NCI-H526 treated with DMSO at 0.1 percent for 48 hours (cell line): Measurements from ENCODE around the gene CYBRD1.
"Not testable (repeated sequence)": the region's sequence is repeated elsewhere in the genome, so short reads cannot be mapped to it uniquely, and the experiment has no call there.

Experiments used
- DNase-seq: peaks from one replicate; lab custom pipeline; 2025; lab: John Stamatoyannopoulos, UW

CYBRD1 gene, protein sequence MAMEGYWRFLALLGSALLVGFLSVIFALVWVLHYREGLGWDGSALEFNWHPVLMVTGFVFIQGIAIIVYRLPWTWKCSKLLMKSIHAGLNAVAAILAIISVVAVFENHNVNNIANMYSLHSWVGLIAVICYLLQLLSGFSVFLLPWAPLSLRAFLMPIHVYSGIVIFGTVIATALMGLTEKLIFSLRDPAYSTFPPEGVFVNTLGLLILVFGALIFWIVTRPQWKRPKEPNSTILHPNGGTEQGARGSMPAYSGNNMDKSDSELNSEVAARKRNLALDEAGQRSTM

DNA sequence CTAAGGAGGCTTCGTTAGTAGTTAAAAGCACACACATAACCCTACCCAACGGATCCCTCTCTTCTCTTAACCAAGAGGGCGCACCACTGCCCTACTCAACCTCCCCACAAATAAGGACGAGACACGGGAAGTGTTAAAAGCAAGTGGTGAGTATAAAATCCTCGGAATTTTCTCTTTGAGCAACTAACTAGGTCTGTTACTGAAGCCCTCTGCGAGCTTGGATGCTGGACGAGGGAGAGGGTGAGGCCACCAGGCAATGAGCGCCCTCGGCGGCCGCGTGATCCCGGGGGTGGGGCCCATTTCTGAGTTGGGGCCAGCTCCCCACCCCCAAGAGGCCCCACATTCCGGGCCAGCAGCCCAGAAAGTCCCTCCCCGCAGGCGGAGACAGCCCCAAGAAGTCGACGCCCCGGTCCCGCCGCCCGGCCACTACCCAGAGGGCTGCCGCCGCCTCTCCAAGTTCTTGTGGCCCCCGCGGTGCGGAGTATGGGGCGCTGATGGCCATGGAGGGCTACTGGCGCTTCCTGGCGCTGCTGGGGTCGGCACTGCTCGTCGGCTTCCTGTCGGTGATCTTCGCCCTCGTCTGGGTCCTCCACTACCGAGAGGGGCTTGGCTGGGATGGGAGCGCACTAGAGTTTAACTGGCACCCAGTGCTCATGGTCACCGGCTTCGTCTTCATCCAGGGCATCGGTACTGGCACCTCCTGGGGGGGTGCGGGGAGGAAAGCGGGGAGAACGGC is at the start of gene CYBRD1:
Gene CYBRD1, plus strand, starts transcription at position 423 of the 736 bp plus-strand sequence. Its CDS starts 72 bp downstream, at position 495.
- peak; percentile 11 for DNase-seq

DNA sequence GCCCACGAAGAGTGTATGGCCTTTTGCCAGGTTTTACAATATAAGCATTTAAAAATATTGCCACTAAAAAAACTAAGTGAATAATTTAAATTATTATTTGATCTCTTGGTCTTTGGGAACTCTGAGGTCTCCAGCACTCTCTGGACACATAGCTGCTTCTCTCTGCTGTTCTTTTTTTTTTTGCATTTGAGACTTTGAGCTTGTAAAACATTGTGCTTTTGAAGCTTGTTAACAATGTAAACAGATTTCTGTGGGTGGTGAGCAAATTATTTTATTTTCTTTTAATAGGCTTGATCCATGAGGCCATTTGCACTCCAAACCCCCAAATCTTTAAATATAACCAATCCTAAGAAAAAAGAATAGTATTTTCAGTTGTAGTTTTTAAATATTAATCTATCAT is 46.3 kb upstream of the CYBRD1 start:
- DNase-seq: no peak

DNA sequence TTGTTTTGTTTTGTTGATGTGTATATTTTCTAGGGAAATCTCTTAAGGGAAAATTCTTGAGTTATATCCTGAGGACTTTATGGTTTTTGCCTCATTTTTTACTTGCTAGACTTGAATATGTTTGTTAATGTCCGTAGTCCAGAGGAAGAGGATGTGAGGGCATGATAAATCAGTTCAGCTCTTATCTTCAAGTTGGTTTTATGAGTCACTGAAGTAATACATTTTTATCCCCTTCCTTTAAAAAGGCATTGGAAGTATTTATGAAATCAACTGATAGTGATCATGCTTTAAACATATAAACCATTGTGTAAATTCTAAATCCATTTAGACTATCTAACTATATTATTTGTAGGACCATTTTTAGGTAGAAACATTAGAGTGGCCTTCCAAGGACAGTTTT is 43.9 kb upstream of the CYBRD1 start:
- no peak for DNase-seq

DNA sequence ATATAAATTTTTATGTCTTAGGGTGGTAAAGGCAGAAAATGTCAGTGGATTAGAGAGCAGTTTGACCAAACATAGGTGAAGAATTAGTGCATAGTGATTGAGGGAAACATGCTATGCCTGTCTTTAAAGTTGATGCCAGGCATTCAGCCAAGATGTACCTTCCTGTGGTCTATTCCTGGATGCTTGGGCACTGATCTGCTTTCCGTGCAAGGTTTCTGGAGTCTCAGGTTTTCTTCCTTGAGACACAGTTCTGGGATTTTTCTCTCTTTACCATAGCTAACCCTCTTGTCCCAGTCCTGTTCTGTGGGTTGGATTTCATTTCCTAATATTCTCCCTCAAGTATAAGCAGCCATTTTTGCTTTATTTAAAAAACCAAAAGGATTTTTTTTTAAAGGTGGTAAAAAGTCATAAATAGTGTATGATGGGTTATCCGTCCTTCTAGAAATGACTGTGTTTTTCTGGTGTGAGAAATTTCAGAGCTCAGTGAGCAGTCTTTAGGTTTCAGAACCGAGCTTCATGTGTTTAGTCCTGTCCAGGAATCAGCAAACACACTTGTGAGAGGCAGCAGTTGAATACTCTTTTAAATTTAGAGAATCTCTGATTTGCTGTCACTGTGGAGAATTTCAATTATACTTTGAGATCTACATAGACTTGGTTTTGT is 43.0 kb upstream of the CYBRD1 start:
- DNase-seq: no peak

DNA sequence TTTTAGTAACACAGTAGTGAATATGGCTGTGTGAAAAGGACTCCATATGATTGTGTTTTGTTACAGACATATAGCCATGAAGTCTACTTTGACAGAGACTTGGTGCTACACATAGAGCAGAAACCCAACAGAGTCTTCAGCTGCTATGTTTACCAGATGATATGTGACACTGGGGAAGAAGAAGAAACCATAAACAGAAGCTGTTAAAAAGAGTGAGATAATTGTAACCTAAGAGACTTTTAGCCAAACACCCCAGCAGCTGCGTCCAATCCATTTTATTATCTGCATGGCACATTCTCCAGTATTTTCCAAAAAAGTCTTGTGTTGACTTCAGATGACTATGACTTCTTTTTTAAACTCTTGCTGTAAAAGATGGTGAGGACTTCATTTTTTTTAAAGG is 41.4 kb upstream of the CYBRD1 start:
- DNase-seq: no peak

DNA sequence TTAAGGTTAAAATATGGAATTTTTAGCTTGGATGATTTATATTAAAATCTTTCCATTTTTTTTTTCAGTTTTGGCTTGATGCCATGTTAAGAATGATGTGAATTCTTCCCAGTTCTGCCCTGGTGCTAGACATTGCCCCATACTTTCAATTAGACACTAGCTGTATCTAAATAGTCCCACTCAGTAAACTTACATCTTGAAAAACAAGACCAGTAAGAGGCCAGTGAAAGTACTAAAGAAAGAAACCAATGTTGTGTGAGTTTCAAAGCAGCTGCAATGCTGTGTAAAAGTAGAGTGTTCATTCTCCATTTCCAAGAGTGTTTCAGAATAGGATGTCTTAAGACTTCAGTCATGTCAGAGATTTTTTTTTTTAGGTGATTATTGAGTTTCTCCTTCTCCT is 40.0 kb upstream of the CYBRD1 start:
- no peak for DNase-seq

DNA sequence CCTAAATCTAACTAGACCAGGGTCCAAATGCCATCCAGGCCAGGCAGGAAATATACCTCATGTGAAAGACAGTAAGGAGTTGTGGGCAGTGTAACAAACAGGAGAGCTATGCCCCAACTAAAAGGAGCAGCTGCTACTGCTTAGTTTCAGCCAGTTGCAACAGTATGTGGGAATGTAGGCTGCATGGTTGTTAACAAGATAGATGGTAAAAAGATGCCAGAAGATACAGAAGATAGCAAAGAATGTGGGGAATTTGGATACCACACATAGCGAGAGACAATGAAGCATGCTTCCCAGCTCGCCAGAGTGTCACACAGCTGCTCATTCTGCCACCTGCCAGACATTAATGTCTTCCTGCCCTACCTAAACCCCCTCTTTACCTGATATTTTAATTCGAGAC is 39.4 kb upstream of the CYBRD1 start:
- no peak for DNase-seq

DNA sequence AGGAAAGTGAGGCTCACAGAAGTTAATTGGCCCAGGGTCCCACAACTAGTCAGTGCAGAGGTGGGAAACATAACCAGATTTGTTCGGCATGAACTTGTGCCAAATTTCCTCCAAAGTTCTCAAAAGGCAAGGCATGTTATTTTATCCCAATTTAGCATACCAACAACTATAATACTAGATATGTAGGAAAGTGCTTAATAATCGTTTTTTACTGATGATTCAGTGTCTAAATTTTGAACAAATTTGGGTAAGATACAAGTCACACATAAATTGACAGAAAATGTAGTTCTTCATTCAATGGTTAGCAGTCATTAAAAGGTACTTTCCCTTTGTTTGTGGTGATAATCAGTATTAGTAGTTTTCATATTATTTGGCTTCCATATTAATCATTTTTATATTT is 38.5 kb upstream of the CYBRD1 start:
- DNase-seq: no peak

DNA sequence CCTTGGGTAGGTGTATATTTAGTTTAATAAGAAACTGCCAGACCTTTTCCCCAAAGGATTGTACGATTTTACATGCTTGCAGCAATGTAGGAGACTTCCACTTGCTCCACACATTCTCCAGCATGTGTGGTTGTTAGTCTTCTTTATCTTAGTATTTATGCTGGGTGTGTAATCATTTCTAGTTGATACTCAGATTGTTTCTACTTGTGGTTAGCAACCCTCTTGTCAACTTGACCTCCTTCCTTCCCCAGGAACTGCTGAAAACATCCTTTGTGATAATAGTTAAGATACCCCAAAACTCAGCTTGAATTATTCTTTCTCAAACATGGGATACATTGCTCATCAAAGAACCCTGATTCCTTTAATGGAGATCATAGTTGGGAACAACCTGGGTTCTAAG is 37.2 kb upstream of the CYBRD1 start:
- no peak for DNase-seq

DNA sequence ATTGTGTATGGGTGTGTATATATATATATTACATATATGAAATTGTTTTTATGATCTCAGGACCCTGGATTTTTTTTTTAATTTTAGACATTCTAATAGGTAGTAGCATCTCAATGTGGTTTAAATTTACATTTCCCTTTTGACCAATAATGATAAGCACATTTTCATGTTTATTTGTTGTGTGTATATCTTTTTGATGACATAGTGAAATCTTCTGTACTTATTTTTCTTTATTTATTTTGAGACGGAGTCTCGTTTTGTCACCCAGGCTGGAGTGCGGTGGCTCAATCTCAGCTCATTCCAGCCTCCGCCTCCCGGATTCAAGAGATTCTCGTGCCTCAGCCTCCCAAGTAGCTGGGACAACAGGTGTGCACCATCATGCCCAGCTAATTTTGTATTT is 35.1 kb upstream of the CYBRD1 start:
- DNase-seq: no peak

DNA sequence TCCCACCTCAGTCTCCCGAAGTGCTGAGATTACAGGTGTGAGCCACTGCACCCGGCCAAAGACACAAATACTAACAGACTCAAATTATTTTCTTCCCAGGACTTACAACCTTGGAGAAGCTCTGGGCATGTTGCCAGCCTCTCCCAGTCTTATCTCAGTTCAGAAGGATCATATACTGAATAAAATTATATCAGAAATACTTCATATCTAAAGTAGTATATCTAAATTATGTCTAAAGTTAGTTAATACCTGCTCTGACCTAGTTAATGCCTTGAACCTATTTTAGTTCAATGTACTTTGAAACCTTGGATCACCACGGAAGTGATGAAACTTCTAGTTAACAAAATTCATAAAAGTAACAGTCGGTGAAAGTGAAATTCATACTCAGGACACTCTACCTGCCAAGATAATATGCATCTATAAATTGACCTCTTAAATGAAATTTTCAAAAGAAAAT is 34.4 kb upstream of the CYBRD1 start:
- no peak for DNase-seq

DNA sequence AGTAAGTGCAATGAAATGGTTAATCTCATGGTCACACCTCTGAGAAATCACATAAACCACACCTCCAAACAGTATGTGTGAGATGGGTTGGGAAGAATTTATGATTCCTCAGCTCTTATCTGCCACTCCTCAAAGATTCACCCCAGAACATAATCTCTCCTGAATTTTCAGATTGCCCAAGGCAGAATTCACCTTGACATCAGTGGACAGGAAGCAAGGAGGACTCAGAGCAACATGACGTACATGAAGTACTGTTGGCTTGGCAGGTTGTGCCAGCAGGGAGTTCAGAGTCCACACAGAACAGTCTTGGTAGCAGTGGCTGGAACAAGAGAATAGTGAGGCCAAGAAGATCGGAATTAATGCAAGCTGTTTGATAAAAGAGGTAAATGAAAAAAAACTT is 31.7 kb upstream of the CYBRD1 start:
- no peak for DNase-seq

DNA sequence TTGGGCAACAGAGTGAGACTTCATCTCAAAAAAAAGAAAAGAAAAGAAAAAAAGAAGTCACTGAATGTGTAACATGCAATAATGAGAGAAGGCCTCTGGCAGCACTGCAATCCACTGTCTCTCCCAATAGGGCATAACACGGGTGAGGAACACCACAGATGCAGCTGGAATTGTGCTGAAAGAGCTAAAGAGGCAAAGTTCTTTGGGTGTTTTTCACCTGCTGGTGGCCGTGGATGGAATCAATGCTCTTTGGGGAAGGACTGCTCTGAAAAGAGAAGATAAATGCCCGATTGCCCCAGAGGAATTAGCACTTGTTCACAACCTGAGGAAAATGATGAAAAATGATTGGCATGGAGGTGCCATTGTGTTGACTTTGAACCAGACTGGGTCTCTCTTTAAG is 31.0 kb upstream of the CYBRD1 start:
- no peak for DNase-seq

DNA sequence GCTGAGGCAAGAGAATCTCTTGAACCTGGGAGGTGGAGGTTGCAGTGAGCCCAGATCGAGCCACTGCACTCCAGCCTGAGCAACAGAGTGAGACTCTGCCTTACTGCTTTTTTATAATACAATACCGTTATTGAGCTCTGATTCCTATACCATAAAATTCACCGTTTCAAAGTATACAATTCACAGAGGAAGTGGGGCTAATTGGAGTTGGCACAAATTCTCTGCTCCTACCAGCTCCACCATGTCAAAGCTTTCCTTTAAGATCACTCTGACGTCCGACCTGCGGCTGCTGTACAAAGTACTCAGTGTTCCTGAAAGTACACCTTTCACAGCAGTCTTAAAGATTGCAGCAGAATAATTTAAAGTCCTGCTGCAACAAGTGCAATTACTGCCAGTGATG is 29.6 kb upstream of the CYBRD1 start:
- DNase-seq: no peak

DNA sequence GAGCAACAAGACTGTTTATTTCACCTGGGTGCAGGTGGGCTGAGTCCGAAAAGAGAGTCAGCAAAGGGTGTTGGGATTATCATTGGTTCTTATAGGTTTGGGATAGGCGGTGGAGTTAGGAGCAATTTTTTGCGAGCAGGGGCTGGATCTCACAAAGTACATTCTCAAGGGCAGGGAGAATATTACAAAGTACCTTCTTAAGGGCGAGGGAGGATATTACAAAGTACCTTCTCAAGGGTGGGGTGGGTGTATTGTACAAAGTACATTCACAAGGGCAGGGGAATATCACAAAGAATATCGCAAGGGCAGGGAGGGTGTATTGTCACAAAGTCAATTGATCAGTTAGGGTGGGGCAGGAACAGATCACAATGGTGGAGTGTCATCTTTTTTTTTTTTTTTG is 24.6 kb upstream of the CYBRD1 start:
- not testable (repeated sequence) for DNase-seq

DNA sequence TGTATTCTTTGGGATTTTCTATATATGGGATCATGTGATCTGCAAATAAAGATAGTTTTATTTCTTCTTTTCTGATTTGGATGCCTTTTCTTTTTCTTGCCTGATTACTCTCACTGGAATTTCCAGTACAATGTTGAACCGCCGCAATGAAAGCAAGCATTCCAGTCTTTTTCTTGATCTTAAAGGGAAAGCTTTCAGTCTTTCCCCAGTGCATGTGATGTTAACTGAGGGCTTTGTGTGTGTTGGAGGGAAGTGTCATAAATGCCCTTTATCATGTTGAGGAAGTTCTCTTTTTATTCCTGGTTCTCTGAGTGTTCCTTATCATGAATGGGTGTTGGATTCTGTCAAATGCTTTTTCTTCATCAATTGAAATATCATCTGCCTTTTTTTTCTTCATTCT is 16.9 kb upstream of the CYBRD1 start:
- no peak for DNase-seq

DNA sequence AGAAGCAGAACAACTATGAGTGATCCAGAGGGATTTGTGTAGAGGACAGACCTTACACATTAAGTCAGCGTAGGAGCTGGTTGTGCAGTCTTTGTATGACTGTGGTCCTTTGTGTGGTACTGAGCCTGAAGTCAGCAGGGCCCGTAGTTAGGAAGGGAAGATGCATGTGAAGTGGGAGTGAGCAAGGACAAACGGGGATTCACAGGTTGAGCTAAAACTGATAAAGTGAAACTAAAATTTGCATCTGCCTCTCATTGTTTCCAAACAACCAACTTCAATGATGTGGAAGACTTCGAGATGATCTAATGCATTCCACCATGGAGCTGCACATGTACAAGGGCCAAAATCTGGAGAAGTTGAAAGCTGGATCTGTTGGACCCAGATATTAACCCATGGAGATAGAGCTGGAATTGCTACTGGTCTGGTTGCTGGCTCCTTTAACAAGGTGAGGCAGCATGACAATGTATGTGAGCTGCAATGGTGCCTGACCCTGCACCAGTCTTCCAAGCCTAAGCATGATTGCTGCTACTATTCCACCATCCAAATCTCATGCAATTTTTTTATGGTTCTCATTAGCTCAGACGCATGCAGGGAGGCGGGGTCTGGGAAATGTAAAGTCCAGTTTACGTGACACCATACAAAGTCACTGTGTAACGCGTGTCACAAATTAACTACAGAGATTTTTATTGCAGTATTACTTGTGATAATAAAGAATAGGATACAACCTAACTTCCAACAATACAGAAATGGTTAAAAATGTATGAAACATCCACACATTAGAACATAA is 12.1 kb upstream of the CYBRD1 start:
- DNase-seq: no peak

DNA sequence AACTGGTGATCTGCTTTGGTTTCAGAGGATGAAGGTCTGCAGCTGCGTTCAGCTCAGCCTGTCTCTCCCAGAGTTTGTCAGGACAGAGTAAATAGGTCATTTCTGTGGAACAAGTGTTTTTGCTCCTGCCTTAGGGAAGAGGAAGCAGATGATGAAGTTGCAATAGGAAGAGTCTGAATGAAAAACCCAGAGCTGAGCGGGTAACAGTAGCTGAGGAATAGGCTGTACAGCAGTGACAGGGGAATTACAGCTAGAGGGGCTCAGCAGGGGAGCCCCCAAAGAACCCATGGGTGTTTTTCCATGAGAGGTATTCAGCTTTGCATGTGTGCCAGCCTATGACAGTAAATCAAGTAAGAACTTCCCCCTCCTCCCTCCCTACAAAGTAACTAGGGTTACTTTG is 10.3 kb upstream of the CYBRD1 start:
- DNase-seq: no peak

DNA sequence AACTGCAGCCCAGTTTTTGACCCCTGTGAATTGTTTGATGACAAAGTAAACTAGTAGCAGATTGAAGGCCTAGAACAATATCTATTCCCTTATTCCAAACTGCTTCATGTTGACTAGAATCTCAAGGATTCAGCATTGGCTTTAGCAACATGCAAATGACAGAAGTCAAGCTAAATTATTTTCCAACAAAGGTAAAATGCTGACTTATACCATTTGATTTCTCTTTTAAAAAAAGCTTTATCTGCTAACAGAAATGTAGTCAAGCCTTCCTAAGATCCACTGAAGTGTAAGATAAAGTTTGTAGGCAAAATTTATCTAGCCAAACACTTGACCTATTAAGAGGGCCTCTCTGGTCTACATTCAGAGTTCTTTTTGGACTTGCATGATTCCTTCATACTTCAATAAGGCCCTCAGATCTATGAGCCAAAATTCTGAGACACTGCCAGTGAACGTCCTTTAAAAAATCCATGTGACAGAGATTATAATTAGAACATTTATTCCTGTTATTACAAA is 9.5 kb upstream of the CYBRD1 start:
- no peak for DNase-seq

DNA sequence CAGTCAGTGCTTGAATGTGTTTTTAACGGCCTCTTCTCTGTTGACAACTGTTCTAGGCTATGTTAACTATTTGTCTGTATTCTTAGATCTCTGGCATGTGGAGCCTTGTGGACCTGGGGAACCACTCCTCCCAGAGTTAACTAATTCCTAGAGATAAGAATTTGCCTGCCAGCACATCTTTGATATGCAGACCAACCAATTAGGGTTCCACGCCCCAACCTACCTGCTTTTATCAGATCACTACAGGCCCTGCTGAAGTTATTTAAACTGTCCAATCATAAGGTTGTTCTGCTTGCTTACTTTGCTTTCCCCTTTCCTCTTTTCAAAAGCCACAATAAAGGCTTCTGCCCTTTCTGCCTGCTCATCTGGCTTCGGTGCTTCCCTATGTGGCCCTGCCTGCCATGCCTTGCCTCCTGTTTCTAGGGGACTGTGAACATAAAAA is 8.5 kb upstream of the CYBRD1 start:
- no peak for DNase-seq

DNA sequence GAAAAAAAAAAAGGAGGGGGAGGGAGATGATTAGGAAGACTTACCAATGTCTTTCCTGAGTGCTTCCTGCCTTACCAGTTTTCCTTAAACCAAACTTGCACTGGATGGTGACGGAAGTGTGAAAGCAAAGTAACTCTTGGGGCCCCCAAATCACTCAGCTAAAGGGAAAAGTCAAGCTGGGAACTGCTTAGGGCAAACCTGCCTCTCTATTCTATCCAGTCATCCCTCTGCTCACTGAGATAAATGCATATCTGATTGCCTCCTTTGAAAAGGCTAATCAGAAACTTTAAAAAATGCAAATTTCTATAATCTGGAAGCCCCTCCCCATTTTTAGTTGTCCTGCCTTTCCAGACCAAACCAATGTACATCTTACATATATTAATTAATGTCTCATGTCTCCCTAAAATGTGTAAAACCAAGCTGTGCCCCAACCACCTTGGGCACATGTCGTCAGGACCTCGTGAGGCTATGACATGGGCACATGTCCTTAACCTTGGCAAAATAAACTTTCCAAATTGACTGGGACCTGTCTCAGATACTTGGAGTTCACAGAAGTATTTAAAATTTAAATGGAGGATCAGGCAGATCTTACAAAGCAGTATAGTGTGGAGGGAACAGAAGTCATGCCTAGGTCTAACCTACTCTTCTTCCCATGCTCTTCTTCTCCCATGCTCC is 7.2 kb upstream of the CYBRD1 start:
- no peak for DNase-seq
